Transverse colon (tissue), 4 donors: ENCODE measurements around the gene CNTN4. TPM values are rescaled to one million over a fixed set of nuclear protein-coding genes. Genes with fewer than 3 reads are reported as not detected.

Experiments used
- DNase-seq: peaks from one replicate; pipeline ENCODE4 v3.0.0-alpha.2; 2019
- H3K27ac ChIP-seq, 4 donors: fragments of 200-600 bp; sonication (generic); 2 replicates each; pipeline ENCODE4 v1.5.1; 2016 to 2018; ENCODE audit warnings: inconsistent platforms in 4 of 4
- H3K27me3 ChIP-seq: fragments of 200-600 bp; sonication (generic); 2 replicates; pipeline ENCODE4 v1.5.1; 2017; ENCODE audit warnings: inconsistent platforms
- H3K36me3 ChIP-seq, 4 donors: fragments of 200-600 bp; sonication (generic); 2 replicates each; pipeline ENCODE4 v1.5.1; 2017 to 2019; ENCODE audit warnings: inconsistent platforms in 4 of 4
- H3K4me1 ChIP-seq, 4 donors: fragments of 200-600 bp; sonication (generic); 2 replicates each; pipeline ENCODE4 v1.5.1; 2017 to 2020; ENCODE audit warnings: inconsistent platforms in 4 of 4
- H3K4me3 ChIP-seq, 4 donors: fragments of 200-600 bp; sonication (generic); 1 replicate in 1 of 4; 2 replicates in 3 of 4; pipeline versions ENCODE4 v1.5.1 to v1.6.1; 2017 to 2019; ENCODE audit warnings: inconsistent platforms in 4 of 4
- H3K9me3 ChIP-seq, 2 donors: fragments of 200-600 bp; sonication (generic); 2 replicates each; pipeline ENCODE4 v1.5.1; 2017 to 2019; ENCODE audit warnings: inconsistent platforms in 2 of 2
- CTCF ChIP-seq, 5 experiments: fragments of 200-600 bp in 3 of 5; fragments of 450-650 bp in 2 of 5; sonication (generic) in 3 of 5; IDR thresholded peaks; 1 replicate in 2 of 5; 2 replicates in 3 of 5; pipeline ENCODE4 v1.5.1; 2016 to 2017; ENCODE audit warnings: antibody characterized with exemption in 5 of 5, inconsistent platforms in 3 of 5, mild to moderate bottlenecking in 2 of 5, moderate library complexity in 1 of 5
- EP300 ChIP-seq: sonication (generic); formaldehyde crosslinking; IDR thresholded peaks from one replicate; pipeline ENCODE4 v1.6.1; 2017; ENCODE audit warnings: antibody characterized with exemption, low read depth
- POLR2A ChIP-seq: fragments of 450-650 bp; IDR thresholded peaks from one replicate; pipeline ENCODE4 v1.6.1; 2016; ENCODE audit warnings: antibody characterized with exemption, mild to moderate bottlenecking, moderate library complexity
- POLR2AphosphoS5 ChIP-seq, 3 donors: sonication (generic); formaldehyde crosslinking; IDR thresholded peaks; one replicate each; pipeline ENCODE4 v1.6.1; 2016; ENCODE audit warnings: antibody characterized with exemption in 3 of 3
- WGBS, 2 donors: methylation state at CpG; one replicate each; pipeline ENCODE4 v1.1.5; 2018; ENCODE audit warnings: low coverage in 1 of 2; 5-methylcytosine and 5-hydroxymethylcytosine counted together
- in situ Hi-C, 4 donors: fragments of 200-750 bp; cut with MboI; loops; one replicate each; pipeline versions ENCODE4 v1.15.0 to v1.15.1; 2017; ENCODE audit warnings: low sequenced_read_pairs in 3 of 4, low pct_ligation_motif_present in 1 of 4, low pct_unique_long_range_greater_than_20kb in 1 of 4
- intact Hi-C: fragments of 100-400 bp; cut with DNase I; formaldehyde crosslinking; loops from one replicate; pipeline ENCODE4 v1.15.1; 2023; ENCODE audit warnings: low total_unique reads
- total RNA-seq, 4 donors: library from RNA; depleted of rRNA; stranded (reverse); fragments of >200 nt; gene quantifications; one replicate each; pipeline ENCODE4 v1.1.0, GENCODE V29; 2016

The CNTN4 gene
- total RNA-seq, 4 donors from 2014 or later: 17.6 to 49.0 (median 17.8) TPM

- no peak overlapping the region for H3K27ac ChIP-seq
- TF ChIP-seq POLR2A: no peak
- TF ChIP-seq CTCF (IDR thresholded peaks at IDR 0.05): no peak
- no peak for TF ChIP-seq EP300
- no peak for TF ChIP-seq POLR2AphosphoS5 (IDR thresholded peaks at IDR 0.05)
These were observed 294.3 kb downstream of the CNTN4 start for GRCh38 chr3:2392981-2393380.

GRCh38 chr3:2415083-2415482, 316.4 kb downstream of the CNTN4 start:
- WGBS, 2 donors: 70 to 90% methylated on average over 1 of the region's 1 CpG
- intact Hi-C loops: no loop called here
- in situ Hi-C loops: no loop called here

More at GRCh38 chr3:2392981-2393380, 294.3 kb downstream of the CNTN4 start:
- in situ Hi-C loops: no loop called here
- H3K4me3 ChIP-seq: no peak overlapping the region
- no peaks in the 10 kb centered on the region for H3K36me3 ChIP-seq
- intact Hi-C loops: no loop called here
- WGBS, 2 donors: 80 to 89% methylated on average over 3 of the region's 3 CpGs
- H3K27me3 ChIP-seq: no peaks in the 10 kb centered on the region
- peaks cover 0 to 8% (median 5%) of the 10 kb centered on the region in 4 donors for H3K4me1 ChIP-seq
- H3K9me3 ChIP-seq: no peaks in the 10 kb centered on the region
- DNase-seq: no peak

GRCh38 chr3:2420919-2421318, 322.3 kb downstream of the CNTN4 start:
- 44 to 51% methylated on average over 3 of the region's 3 CpGs for WGBS, 2 donors
- in situ Hi-C loops: no loop called here

More at GRCh38 chr3:2415083-2415482, 316.4 kb downstream of the CNTN4 start:
- no peak for TF ChIP-seq EP300
- TF ChIP-seq POLR2A: no peak
- DNase-seq: no peak
- Histone ChIP-seq H3K27ac (no peak overlapping the region), H3K4me3 (no peak overlapping the region), H3K27me3 (no peaks in the 10 kb centered on the region), H3K4me1 (no peaks in the 10 kb centered on the region), H3K36me3 (no peaks in the 10 kb centered on the region), H3K9me3 (no peaks in the 10 kb centered on the region)

GRCh38 chr3:2423143-2423542, 324.5 kb downstream of the CNTN4 start:
- in situ Hi-C loops: no loop called here

More at GRCh38 chr3:2420919-2421318, 322.3 kb downstream of the CNTN4 start:
- DNase-seq: no peak
- TF ChIP-seq EP300 (no peak), POLR2A (no peak), POLR2AphosphoS5 (IDR thresholded peaks at IDR 0.05) (no peak), CTCF (IDR thresholded peaks at IDR 0.05) (no peak)
- Histone ChIP-seq H3K9me3 (no peaks in the 10 kb centered on the region), H3K27me3 (no peaks in the 10 kb centered on the region), H3K27ac (no peak overlapping the region), H3K36me3 (no peaks in the 10 kb centered on the region), H3K4me3 (no peak overlapping the region), H3K4me1 (no peaks in the 10 kb centered on the region)
- intact Hi-C loops: no loop called here

More at GRCh38 chr3:2423143-2423542, 324.5 kb downstream of the CNTN4 start:
- H3K9me3 ChIP-seq: no peaks in the 10 kb centered on the region
- WGBS, 2 donors: 77 to 82% methylated on average over 3 of the region's 3 CpGs
- intact Hi-C loops: no loop called here
- TF ChIP-seq POLR2AphosphoS5 (IDR thresholded peaks at IDR 0.05) (no peak), POLR2A (no peak), CTCF (IDR thresholded peaks at IDR 0.05) (no peak)
- H3K36me3 ChIP-seq: no peaks in the 10 kb centered on the region
- DNase-seq: no peak
- H3K4me3 ChIP-seq: no peak overlapping the region
- no peak overlapping the region for H3K27ac ChIP-seq
- no peaks in the 10 kb centered on the region for H3K27me3 ChIP-seq
- no peaks in the 10 kb centered on the region for H3K4me1 ChIP-seq
